ENCODE measurements around the gene GINS2. TPM values are rescaled to one million over a fixed set of nuclear protein-coding genes. Genes with fewer than 3 reads are reported as not detected.

GINS2 gene
- total RNA-seq, 1 experiment from 2014 or later = 52.7 TPM

DNA sequence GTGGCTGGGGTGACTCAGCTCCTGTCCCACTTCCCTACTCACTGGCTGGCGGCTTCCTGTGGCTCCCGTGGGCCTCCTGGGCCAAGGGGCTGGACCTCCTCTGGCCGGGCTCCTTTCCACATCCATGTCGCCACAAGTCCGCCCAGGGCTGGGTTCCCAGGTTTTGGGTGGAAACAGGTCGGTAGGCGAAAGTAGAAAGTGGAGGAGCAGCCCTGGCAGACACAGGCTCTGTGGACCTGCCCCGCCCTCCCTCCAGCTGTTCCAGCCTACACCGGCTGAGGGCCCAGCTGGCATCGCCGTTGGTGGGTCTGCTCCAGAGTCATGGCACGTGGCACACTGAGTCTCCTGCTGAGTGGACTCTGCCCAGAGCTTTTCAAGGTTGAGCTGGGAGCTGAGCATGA, 47.0 kb downstream of the GINS2 start:
- no peak overlapping the region for H3T11ph ChIP-seq (ENCODE audit: low read length)
- H2BK20ac ChIP-seq (ENCODE audit: low read depth, low read length, poor library complexity, severe bottlenecking) = no peak overlapping the region
- no peak overlapping the region; a peak in 1 of 7 replicates for H3K27ac Mint-ChIP-seq
- no peak overlapping the region for H2AK5ac ChIP-seq (ENCODE audit: insufficient read length, low read length)
- no peak overlapping the region for H4K8ac ChIP-seq (replicated peaks; ENCODE audit: insufficient read length, low read depth, low read length)
- no peak overlapping the region for H2BK120ac ChIP-seq (ENCODE audit: low read depth, low read length, poor library complexity, severe bottlenecking)
- no peak overlapping the region for H3K9ac ChIP-seq (ENCODE audit: extremely low read depth, insufficient read length, low read length)
- H3K4me2 ChIP-seq (ENCODE audit: insufficient read depth, insufficient read length, low read length) = no peak overlapping the region
- no peak overlapping the region for H3K27ac ChIP-seq (ENCODE audit: insufficient read length, low read depth, low read length)
- no peaks in the 10 kb centered on the region for H4K20me1 ChIP-seq (ENCODE audit: control insufficient read depth, insufficient read depth, insufficient read length)
- H3K27me3 Mint-ChIP-seq (ENCODE audit: low read depth) = no peaks in the 10 kb centered on the region
- no peak overlapping the region for H3K23ac ChIP-seq (ENCODE audit: insufficient read length, low read depth, low read length)
- peaks cover 5% of the 10 kb centered on the region; the same call in 1 of the 2 replicates for H3K79me2 ChIP-seq (ENCODE audit: insufficient read depth, low read length)
- WGBS (ENCODE audit: extremely low coverage, insufficient read length, low lambda C conversion rate) = no CpG with 5 or more reads among the region's 12 CpGs
- H3K27me3 ChIP-seq (ENCODE audit: insufficient read depth, low read length) = no peaks in the 10 kb centered on the region
- no peaks in the 10 kb centered on the region for H3K4me1 ChIP-seq (ENCODE audit: insufficient read depth, low read length)
- no peaks in the 10 kb centered on the region for H3K9me3 Mint-ChIP-seq
- TF ChIP-seq, protein P1, sequence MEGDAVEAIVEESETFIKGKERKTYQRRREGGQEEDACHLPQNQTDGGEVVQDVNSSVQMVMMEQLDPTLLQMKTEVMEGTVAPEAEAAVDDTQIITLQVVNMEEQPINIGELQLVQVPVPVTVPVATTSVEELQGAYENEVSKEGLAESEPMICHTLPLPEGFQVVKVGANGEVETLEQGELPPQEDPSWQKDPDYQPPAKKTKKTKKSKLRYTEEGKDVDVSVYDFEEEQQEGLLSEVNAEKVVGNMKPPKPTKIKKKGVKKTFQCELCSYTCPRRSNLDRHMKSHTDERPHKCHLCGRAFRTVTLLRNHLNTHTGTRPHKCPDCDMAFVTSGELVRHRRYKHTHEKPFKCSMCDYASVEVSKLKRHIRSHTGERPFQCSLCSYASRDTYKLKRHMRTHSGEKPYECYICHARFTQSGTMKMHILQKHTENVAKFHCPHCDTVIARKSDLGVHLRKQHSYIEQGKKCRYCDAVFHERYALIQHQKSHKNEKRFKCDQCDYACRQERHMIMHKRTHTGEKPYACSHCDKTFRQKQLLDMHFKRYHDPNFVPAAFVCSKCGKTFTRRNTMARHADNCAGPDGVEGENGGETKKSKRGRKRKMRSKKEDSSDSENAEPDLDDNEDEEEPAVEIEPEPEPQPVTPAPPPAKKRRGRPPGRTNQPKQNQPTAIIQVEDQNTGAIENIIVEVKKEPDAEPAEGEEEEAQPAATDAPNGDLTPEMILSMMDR (conservative IDR thresholded peaks at IDR 0.05) = no peak
- no peaks in the 10 kb centered on the region for H3K9me3 ChIP-seq (ENCODE audit: control insufficient read depth, low read depth, low read length)
- no peak overlapping the region for H4K5ac ChIP-seq (ENCODE audit: insufficient read length, low read depth, low read length)
- no peak overlapping the region for H2BK15ac ChIP-seq (ENCODE audit: low read depth, low read length)
- peaks cover 2 to 36% (median 24%) of the 10 kb centered on the region in 3 experiments; a peak in 6 of 7 replicates for H3K36me3 Mint-ChIP-seq (ENCODE audit: insufficient read depth in 1 of 3, low read depth in 3 of 3)
- no peaks in the 10 kb centered on the region for H3K23me2 ChIP-seq (ENCODE audit: insufficient read length, low read depth, low read length, poor library complexity, severe bottlenecking)
- H3K4ac ChIP-seq (ENCODE audit: low read depth, low read length) = no peak overlapping the region
- no peak overlapping the region for H4K91ac ChIP-seq (ENCODE audit: insufficient read length, low read depth, low read length)
- no peak overlapping the region for H2BK12ac ChIP-seq (ENCODE audit: insufficient read length, low read depth, low read length)
- no peak overlapping the region for H3K14ac ChIP-seq (ENCODE audit: insufficient read depth, low read length)
- H3K4me1 Mint-ChIP-seq = peaks cover 4 to 10% of the 10 kb centered on the region in 2 experiments; a peak in 3 of 4 replicates
- H3K18ac ChIP-seq (ENCODE audit: insufficient read length, low read depth, low read length) = no peak overlapping the region
- no peak overlapping the region for H3K4me3 Mint-ChIP-seq
- no peak overlapping the region for H3K56ac ChIP-seq (ENCODE audit: insufficient read length, low read depth, low read length)
- no peak for DNase-seq
- H2BK5ac ChIP-seq (ENCODE audit: insufficient read length, low read length) = no peak overlapping the region
- peaks cover 6% of the 10 kb centered on the region for H3K79me1 ChIP-seq (ENCODE audit: insufficient read depth, low read depth, low read length, poor library complexity, severe bottlenecking)
- no peak overlapping the region for H2AFZ ChIP-seq (ENCODE audit: low read length)
